NCI-H226 (cell line): ENCODE results near the gene CCR4.
"Not testable (repeated sequence)": the region's sequence is repeated elsewhere in the genome, so short reads cannot be mapped to it uniquely, and the experiment has no call there.

Source experiments
- DNase-seq: peaks from one replicate; pipeline ENCODE4 v3.0.0-alpha.2; 2015

CCR4 gene

DNA sequence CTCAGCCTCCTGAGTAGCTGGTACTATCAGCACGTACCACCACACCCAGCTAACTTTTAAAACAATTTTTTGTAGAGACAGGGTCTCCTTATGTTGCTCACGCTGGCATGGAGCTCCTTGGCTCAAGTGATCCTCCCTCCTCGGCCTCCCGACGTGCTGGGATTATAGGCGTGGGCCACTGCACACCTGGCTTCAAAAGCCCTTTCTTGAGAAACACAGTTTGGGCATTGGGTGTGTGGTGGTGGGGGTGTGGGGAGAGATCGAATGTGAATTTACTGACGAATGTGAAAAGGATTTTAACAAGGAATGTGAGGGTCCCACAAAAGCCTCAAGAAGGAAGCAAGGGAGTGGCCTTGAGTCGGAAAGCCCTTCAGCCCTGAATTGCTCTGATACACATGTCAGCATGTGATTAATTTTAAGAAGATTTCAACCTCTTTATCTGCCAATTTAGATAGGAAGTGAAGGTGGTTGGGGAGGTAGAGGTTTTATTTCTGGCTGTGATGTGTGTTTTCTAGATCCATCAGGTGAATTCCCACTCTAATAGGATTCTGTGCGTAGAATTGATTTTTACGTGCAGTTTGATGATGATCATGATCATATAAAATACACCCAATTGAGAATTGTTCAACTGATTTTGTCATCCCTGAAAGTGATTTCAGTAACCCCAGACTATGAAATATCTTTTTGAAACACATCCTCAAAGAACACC, 1.1 kb downstream of the CCR4 start:
- DNase-seq = no peak

DNA sequence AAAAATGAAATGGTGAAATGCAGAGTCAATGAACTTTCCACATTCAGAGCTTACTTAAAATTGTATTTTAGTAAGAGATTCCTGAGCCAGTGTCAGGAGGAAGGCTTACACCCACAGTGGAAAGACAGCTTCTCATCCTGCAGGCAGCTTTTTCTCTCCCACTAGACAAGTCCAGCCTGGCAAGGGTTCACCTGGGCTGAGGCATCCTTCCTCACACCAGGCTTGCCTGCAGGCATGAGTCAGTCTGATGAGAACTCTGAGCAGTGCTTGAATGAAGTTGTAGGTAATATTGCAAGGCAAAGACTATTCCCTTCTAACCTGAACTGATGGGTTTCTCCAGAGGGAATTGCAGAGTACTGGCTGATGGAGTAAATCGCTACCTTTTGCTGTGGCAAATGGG, 3.1 kb downstream of the CCR4 start:
- no peak for DNase-seq

DNA sequence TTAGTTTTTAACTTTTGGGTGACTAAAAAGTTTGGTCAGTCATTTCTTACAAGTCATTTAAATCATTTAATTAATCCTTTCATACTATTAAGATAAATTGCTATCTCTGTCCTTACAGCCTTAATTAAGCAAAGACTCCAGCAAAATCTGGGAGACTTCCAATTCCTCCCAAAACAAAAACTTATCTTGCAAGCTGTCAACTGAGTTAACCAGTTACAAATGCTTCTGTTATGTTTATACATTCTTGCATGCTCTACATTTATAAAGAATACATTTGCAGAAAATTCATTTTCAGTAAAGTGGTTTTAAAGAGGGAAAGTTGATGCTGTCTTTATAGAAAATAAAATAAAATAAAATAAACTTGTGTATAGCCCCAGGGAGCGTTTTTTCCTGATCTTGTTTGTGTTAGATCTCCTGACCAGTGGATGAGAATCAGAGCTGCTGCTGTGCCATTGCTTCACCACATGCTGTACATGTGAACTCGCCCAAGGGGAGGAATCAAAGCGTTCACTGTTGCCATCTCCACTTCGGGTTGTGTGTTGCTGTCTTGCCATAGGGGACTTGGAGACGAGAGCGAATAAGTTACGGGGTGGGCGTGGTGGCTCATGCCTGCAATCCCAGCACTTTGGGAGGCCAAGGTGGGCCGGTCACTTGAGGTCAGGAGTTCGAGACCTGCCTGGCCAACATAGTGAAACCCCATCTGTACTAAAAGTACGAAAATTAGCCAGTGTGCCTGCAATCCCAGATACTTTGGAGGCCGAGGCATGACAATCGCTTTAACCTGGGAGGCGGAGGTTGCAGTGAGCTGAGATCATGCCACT, 5.5 kb downstream of the CCR4 start:
- no peak for DNase-seq

DNA sequence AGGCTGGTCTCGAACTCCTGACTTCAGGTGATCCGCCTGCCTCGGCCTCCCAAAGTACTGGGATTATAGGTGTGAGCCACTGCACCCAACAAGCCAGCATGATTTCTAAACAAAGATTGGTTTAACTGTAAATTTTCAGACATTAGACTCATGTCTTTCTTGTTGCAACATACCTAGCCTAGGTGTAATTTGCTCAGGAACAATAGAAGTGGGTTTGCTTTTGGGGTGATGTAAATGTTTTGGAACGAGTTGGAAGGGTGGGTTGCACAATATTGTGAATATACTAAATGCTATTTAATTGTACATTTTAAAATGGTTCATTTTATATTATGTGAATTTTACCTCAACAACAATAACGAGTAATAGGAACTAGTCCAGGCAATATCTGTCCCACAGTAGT, 7.1 kb downstream of the CCR4 start:
- no peak for DNase-seq

DNA sequence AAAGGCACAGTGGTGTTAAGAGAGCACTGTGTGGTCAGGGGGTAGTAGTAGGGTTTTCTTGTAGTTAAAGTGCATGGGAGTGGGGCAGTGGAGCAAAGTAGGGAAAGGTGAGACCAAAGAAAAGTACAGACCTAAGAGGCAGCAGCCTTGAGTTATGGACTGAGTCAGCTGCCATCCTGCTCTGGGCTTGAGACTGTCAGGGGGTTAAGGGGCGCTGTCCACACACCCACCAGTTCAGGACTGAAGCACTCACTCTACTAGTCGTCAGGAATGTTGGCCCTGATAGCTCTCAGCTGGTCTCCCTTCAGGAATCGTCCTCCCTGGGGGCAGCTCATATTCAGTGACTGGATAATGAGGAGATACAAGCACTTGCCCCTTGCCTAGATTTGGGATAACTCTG, 7.9 kb downstream of the CCR4 start:
- DNase-seq = no peak

DNA sequence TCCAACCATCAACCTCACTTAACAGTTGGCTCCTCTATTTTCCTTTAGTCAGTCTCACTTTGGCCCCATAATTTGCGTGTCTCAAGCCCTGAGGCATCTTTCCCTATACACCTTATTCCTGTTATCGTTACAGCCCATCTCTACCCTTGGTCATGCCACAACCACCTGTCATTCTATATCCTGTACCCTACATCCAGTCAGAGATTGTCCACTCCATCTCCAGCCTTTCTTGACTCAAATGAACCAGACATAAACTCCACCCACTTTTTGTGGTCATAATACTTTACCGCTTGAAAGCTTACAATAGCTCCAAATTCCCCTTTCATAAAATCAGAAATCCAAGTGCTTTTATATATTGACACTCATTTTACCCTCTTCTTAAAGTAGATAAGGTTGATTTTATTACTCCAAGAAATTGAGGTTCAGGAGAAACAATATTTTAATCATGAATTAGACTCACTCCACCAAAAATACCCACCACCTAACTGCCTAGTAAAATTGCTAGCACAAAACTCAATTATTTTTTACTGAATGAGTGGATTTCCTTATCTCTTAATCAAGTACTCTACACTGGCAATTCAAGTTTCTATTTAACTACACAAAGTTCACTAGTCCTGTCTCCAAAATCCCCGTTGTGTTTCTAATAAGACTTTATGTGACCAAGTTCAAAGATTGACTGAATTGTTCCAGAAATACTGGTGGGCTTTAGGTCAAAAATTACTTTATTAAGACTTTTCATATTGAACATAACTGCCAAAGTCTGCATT, 9.1 kb downstream of the CCR4 start:
- DNase-seq = no peak

DNA sequence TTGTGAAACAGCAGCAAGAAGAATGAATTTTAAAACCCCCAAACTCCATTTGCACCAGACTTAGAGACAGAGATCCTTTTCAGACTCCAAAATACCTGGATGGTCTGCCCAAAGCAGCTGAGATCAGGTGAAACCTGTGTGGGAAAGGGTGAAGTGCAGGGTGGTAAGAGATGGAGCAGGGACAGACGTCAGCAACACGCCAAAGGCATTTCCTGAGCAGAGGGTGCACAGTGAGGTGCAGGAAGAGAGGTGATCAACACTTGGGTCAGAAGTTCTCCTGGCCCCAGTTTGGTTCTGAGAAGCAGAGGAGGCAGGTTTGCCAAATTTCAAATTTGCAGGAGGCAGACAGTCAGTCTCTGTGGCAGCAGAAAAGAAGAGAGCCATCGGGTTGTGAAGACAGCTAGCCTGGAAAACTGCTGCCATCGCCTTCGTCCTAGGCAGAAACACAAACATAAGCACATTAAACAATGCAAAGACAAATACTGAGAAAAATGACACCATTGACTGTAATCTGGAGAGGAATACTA, 9.8 kb downstream of the CCR4 start:
- no peak for DNase-seq

DNA sequence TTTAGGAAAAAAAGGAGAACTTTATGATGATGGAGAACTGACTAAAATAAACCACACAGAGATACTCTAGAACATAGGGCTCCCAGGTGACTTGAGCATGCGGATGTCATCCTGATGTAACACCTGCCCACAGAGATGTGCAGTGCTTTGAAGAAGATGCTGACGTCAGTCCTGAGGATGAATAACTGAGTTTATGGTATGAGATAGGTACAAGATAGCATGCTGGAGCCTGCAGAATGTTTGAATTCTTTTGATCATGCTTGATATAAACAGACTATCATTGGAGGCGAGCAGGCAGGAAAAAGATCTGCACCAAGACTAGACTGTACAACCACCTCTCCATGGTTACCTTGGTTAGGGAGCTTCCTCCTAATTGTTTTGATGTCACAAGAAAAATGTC, 12.4 kb downstream of the CCR4 start:
- no peak for DNase-seq

DNA sequence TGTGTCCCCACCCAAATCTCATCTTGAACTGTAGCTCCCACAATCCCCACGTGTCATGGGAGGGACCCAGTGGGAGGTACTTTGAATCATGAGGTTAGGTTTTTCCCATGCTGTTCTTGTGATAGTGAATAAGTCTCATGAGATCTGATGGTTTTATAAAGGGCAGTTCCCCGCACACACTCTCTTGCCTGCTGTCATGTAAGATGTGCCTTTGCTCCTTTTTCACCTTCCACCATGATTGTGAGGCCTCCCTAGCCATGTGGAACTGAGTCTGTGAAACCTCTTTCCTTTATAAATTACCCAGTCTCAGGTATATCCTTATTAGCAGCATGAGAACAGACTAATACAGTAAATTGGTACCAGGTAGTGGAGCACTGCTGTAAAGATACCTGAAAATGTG, 13.3 kb downstream of the CCR4 start:
- DNase-seq = not testable (repeated sequence)

DNA sequence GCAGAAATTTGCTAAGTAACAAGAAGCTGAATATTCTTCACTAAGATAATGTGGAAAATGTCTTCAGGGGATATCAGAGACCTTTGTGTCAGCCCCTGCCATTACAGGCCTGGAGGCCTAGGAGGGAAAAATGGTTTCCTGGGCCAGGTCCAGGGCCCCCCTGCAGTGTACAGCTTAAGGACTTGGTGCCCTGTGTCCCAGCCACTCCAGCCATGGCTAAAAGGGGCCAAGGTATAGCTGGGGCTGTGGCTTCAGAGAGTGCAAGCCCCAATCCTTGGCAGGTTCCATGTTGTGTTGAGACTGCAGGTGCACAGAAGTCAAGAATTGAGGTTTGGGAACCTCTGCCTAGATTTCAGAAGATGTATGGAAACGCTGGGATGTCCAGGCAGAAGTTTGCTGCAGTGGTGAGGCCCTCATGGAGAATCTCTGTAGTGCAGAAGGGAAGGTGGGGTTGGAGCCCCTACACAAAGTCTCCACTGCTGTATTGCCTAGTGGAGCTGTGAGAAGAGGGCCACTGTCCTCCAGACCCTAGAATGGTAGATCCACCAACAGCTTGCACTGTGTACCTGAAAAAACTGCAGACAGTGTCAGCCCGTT, 14.3 kb downstream of the CCR4 start:
- not testable (repeated sequence) for DNase-seq

DNA sequence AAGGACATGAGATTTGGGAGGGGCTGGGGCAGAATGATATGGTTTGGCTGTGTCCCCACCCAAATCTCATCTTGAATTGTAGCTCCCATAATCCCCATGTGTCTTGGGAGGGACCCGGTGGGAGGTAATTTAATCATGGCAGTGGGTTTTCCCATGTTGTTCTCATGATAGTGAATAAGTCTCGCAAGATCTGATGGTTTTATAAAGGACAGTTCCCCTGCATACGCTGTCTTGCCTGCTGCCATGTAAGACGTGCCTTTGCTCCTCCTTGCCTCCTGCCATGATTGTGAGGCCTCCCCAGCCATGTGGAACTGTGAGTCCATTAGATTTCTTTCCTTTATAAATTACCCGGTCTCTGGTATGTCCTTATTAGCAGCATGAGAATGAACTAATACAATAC, 15.2 kb downstream of the CCR4 start:
- not testable (repeated sequence) for DNase-seq

DNA sequence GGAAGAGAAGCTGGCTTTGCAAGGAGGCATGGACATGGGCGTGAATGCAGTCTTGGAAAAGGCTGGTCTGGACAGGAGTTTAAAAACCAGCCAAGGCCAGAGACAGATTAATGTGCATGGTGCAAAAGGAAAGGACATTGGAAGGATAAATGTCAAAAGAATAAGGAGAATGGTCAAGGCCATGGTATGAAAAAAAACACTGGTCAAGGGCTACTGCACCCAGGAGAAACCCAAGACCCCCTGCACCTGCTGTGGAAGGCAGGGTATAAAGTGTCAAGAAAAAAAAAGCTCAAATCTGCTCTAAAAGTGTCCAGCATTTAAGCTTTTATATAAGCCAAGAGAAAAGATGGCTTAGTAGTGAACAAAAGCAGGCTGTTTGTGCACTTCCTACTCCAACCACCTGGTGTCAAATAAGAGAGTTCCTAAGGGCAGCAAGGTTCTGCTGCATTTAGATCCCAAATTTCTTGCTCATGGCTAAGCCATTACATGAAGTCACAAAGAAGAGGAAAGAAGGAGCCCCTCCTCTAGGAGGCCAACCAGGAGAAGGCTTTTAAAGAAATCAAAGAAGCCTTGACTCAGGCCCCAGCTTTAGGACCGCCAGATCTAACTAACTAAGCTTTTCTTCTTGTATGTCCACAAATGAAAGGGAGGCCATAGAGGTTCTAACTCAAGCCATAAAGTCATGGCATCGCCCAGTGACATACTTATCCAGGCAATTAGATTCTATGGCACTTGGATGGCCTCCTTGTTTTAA, 16.9 kb downstream of the CCR4 start:
- no peak for DNase-seq

DNA sequence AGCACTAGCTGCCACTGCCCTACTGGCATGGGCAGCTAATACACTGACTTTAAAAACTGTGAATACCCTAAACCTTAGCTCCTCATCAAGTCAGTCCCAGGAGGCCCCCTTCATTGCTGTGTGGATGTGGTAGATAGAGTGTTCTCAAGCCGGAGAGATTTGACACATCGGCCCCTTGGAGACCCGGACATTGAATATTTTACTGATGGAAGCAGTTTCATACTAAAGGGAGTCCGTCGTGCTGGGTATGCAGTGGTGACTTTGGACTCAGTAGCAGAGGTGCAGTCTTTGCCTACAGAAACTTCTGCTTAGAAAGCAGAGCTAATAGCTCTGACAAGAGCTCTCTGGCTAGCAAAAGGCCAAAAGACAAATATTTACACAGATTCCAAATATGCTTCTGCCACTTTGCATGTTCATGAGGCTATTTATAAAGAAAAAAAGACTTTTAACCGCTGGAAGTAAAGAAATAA, 17.5 kb downstream of the CCR4 start:
- DNase-seq = no peak

DNA sequence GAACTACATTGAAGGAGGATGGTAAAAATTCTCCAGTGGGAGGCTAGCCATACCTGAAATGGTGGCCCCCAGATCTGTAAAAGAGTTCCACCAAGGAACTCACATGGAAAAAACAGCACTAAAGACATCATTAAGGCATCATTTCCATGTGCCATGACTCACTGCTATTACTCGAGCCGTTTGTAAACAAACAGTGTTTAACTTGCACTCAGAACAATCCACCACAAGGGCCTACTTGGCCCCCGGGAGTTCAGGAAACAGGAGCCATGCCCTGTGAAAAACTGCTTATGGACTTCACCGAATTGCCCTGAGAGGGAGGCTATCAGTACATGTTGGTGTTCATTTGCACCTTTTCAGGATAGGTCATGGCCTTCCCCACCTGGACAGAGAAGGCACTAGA, 18.2 kb downstream of the CCR4 start:
- DNase-seq = no peak

DNA sequence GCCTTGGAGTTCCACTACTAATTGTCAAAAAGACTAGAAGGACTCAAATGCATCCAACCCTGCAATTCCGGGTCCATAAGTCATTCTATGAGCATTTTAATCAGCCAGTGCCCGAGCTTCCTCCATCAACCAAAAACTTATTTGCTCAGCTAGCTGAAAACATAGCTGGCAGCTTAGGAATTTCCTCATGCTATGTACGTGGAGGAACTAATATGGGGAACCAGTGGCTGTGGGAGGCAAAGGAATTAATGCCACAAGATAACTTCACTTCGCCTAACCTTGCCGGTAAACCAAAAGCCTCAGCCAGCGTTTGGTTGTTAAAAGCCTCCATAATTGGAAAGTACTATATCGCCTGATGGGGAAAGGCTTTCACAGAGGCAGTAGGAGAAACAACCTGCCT, 19.8 kb downstream of the CCR4 start:
- DNase-seq = not testable (repeated sequence)

DNA sequence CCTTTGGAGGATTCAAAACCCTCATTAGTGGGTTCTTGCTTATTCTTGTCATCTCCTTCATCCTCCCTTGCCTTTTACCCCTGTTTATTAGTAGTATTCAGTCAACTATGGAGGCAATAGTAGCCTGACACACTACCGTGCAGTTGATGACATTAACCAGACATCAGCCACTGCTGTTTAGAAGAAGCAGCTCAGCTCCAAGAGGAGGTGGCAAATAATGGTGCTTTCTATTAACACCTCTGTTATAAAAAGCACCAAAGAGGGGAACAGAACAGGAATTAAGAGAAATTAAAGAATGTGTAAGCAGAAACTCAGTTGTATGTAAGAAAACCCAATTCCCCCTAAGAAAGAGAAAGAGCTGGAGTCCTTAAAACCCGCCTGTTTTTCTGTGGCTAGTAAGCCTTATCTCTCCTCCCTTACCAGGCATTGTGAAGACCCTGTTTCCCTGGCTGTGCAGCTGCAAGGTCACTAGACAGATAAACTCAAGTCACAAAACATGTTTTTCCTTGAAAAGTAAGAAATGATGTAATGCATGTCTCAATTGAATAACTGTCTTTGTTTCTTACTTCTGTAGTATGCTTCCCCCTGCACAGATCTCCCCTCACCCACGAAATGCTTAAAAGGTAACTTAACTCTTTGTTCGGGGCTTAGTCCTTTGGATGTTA, 21.2 kb downstream of the CCR4 start:
- no peak for DNase-seq

DNA sequence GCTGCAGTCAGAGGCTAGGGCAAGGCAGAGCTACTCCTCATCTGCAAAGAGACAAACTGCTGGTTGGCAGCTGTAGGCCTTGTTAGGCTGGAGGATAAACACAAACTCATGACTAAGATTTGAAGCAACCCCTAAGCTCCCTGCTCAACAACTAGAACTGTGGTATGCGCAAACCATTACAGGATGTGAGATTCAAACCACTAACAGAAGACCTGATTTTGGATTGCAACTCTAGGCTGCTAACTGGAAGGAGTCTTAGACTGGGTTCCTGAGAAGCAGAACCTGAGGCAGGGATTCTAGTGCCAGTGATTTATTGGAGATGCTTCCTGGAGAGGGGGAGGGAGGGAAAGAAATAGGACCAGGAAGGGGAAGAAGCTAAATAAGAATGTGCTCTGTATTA, 22.5 kb downstream of the CCR4 start:
- no peak for DNase-seq

DNA sequence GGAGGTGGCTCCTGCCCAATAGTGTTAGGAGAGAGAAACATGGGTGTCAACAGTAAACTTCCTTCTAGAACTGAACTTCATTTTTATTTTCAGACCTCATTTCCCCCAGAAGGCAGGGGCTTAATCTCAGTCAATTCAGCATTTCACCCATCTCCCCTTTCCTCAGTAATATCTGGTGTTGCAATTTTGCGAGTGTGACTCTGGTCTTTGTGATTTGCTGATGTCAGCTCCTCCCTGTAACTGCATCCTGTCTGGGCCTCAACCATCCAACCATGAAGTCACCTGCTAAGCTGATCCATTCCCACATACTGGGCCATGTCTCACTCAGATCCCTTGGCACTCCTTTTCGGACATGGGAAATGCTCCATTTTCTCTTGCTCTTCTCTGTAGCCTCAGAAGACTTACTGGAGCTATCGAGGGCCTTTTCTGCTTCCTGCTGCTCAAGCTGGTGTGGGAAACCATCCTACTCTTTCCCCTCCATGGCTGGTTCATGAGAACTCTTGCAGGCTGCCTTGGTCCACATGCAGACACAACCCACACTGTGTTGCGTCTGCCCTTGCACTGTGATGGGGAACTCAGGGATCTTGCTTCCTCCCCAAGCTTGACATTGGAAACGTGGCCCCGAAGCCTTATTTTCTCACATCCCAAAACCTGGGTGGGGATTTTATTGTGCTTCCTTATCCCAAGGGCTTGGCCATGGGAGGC, 24.6 kb downstream of the CCR4 start:
- DNase-seq = no peak

DNA sequence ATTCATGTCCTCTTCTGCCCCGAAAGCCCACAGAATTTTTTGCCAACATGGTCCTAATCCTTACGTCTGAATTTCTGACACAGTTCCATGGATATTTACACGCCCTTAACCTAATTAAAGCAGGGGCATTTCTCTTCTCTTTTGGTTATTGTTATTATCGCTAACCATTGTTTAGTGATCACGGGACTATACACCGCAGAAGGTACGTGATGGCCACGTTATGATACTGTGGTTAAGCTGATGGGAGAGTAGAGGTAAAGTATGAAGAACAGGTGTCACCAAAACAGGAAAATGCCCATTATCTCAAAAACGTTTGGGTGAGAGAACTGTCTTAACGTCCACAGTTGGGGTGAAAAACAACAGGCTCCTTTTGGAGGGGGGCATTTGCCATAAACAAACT, 26.4 kb downstream of the CCR4 start:
- no peak for DNase-seq

DNA sequence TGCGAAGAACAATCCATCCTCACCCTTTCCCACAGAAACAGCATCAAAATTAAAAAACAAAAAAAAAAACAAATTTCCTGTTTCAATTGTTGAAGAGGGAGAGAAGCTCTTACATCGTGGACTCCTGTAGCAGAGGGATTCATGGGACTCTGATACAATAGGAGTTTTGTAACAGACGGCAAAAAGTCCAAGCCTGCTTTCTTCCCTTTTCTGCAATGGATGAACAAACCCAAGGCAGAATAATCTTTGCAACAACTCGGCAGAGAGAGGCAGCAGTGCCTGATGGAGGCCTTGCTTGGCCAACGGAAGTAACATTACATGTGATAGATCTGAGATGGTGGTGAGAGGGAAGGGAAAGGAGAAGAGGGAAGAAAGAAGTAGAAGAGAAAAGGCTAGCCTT, 26.9 kb downstream of the CCR4 start:
- DNase-seq = no peak

DNA sequence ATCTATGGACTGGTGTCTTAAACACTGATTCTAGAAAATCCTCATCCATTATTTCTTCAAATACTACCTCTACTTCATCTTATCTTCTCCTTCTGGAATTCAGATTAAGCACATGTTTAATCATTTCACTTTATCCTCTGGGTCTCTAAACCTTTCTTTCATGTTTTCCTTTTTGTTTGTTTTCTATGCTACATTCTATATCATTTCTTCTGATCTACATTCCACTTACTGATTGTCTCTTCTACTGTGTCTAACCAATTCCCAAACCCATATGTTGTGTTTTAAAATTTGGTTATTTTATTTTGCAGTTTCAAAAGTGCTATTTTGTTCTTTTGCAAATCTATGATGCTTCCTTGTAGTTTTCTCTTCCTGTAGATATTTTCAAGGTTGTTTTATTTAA, 31.7 kb downstream of the CCR4 start:
- DNase-seq = no peak
